A549 treated with AZD9567 at 1 μM for 4 hours (cell line): ENCODE measurements around the gene SOX14. TPM values are rescaled to one million over a fixed set of nuclear protein-coding genes. Genes with fewer than 3 reads are reported as not detected.

Source experiments
- total RNA-seq: library from RNA; stranded (reverse); fragments of 200-300 nt; extraction: Qiagen RNA extraction; gene quantifications from 5 replicates; pipeline ENCODE4 v1.2.3, GENCODE V29; 2022; ENCODE audit not compliant: insufficient read depth

SOX14 gene
- not detected in 5 replicates for total RNA-seq

GRCh38 chr3:137764001-137764433 lies at the start of gene SOX14:
SOX14 (plus strand) TSS chr3:137764315; CDS start chr3:137764785, 470 bp downstream.

Other genes with a start within 250 kb of the SOX14 start
- gene CLDN18, start 245.8 kb downstream of the SOX14 start, total RNA-seq: not detected in 5 replicates